Testis (tissue), 2 donors: ENCODE data around the gene PTPRN2.

Experiments used
- POLR2A ChIP-seq: fragments of 450-650 bp; IDR thresholded peaks from one replicate; pipeline ENCODE4 v1.6.1; 2017; ENCODE audit warnings: antibody characterized with exemption, mild to moderate bottlenecking, moderate library complexity
- TF ChIP-seq, protein P1 (sequence below), 3 experiments: fragments of 450-650 bp in 2 of 3; fragments of 200-600 bp in 1 of 3; sonication (generic) in 1 of 3; IDR thresholded peaks; one replicate each; pipeline ENCODE4 v1.5.1; 2016 to 2019; ENCODE audit warnings: antibody characterized with exemption in 3 of 3, mild to moderate bottlenecking in 2 of 3, moderate library complexity in 1 of 3

DNA sequence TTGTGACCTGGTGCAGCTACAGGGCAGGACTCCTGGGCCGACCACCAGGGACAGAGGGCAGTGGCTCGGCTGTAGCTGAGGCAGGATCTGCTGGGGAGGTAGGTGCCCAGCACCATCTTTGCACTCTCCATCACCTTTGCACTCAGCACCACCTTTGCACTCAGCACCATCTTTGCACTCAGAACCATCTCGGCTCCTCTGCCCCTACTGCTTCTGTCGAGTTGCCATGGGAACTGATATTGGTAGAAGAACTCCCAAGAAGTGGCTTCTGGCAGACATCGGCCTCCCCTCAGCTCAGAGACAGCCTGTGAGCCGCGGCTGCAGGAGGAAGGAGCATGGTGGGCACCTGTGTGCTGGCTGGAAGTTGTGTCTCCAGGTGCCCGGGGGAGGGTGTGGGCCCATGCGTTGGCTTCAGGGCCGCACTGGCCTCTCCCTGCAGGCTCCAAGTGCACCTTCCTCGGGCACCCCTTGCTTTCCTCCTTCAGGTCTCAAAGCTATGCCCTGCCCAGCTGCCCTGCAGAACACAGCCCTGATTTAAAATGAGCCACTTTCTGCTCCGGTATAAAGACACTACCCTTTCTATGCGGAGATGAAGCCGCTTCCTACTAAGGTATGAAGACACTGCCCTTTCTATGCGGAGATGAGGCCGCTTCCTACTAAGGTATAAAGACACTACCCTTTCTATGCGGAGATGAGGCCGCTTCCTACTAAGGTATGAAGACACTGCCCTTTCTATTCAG is 514.5 kb downstream of the PTPRN2 start:
- TF ChIP-seq POLR2A, result no peak
- TF ChIP-seq, protein P1, sequence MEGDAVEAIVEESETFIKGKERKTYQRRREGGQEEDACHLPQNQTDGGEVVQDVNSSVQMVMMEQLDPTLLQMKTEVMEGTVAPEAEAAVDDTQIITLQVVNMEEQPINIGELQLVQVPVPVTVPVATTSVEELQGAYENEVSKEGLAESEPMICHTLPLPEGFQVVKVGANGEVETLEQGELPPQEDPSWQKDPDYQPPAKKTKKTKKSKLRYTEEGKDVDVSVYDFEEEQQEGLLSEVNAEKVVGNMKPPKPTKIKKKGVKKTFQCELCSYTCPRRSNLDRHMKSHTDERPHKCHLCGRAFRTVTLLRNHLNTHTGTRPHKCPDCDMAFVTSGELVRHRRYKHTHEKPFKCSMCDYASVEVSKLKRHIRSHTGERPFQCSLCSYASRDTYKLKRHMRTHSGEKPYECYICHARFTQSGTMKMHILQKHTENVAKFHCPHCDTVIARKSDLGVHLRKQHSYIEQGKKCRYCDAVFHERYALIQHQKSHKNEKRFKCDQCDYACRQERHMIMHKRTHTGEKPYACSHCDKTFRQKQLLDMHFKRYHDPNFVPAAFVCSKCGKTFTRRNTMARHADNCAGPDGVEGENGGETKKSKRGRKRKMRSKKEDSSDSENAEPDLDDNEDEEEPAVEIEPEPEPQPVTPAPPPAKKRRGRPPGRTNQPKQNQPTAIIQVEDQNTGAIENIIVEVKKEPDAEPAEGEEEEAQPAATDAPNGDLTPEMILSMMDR (IDR thresholded peaks at IDR 0.05), result no peak
